Upper lobe of left lung (tissue), 6 donors: ENCODE data around the gene ZNF524. TPM values are rescaled to one million over a fixed set of nuclear protein-coding genes. Genes with fewer than 3 reads are reported as not detected.
"Not testable (repeated sequence)": the region's sequence is repeated elsewhere in the genome, so short reads cannot be mapped to it uniquely, and the experiment has no call there.

Experiments used
- ATAC-seq, 2 donors: fragments of 200-7000 bp; cut with Tn5 transposase; one replicate each; pipeline ENCODE4 v1.9.1; 2022; ENCODE audit warnings: mild to moderate bottlenecking in 2 of 2, moderate library complexity in 2 of 2; ENCODE audit not compliant: low FRiP score in 2 of 2
- DNase-seq, 2 donors: peaks; one replicate each; pipeline ENCODE4 v3.0.0-alpha.2; 2019 to 2020
- H3K27ac ChIP-seq, 4 donors: fragments of 200-600 bp; sonication (generic); one replicate each; pipeline ENCODE4 v1.5.1; 2016 to 2019
- H3K27me3 ChIP-seq, 4 donors: fragments of 200-600 bp; sonication (generic); one replicate each; pipeline ENCODE4 v1.5.1; 2017 to 2019
- H3K36me3 ChIP-seq, 4 donors: fragments of 200-600 bp; sonication (generic); one replicate each; pipeline ENCODE4 v1.5.1; 2016 to 2019
- H3K4me1 ChIP-seq, 4 donors: fragments of 200-600 bp; sonication (generic); one replicate each; pipeline ENCODE4 v1.5.1; 2018 to 2019
- H3K4me3 ChIP-seq, 4 donors: fragments of 200-600 bp; sonication (generic); one replicate each; pipeline ENCODE4 v1.5.1; 2017 to 2019; ENCODE audit warnings: mild to moderate bottlenecking in 2 of 4, moderate library complexity in 1 of 4
- H3K9me3 ChIP-seq, 4 donors: fragments of 200-600 bp; sonication (generic); one replicate each; pipeline ENCODE4 v1.5.1; 2018 to 2019
- EP300 ChIP-seq, 4 donors: sonication (generic); formaldehyde crosslinking; IDR thresholded peaks; one replicate each; pipeline ENCODE4 v1.5.1; 2017; ENCODE audit warnings: antibody characterized with exemption in 4 of 4, control low read depth in 2 of 4
- POLR2A ChIP-seq, 4 donors: fragments of 450-650 bp; IDR thresholded peaks; one replicate each; pipeline ENCODE4 v1.5.1; 2016 to 2017; ENCODE audit warnings: antibody characterized with exemption in 4 of 4, mild to moderate bottlenecking in 2 of 4
- POLR2AphosphoS5 ChIP-seq, 2 donors: sonication (generic); formaldehyde crosslinking; IDR thresholded peaks; one replicate each; pipeline ENCODE4 v1.5.1; 2017; ENCODE audit warnings: antibody characterized with exemption in 2 of 2
- WGBS, 2 donors: methylation state at CpG; one replicate each; pipeline ENCODE4 v1.1.5; 2017 to 2018; 5-methylcytosine and 5-hydroxymethylcytosine counted together
- total RNA-seq, 6 donors: library from RNA; depleted of rRNA in 4 of 6; stranded (reverse); fragments of >200 nt in 4 of 6; gene quantifications; one replicate each; pipeline versions ENCODE4 v1.1.0 to v1.2.1, GENCODE V29; 2016 to 2021
- TF ChIP-seq, protein P1 (sequence below), 6 experiments: fragments of 450-650 bp in 4 of 6; fragments of 200-600 bp in 2 of 6; sonication (generic) in 2 of 6; IDR thresholded peaks; one replicate each; pipeline ENCODE4 v1.5.1; 2016 to 2019; ENCODE audit warnings: antibody characterized with exemption in 6 of 6
- donor health status: DM: no; HTN: no; CAD: no; lungs with moderate emphysema.
- donor health status: DM: no; HTN: yes; CAD: no; lungs with severe emphysema.

ZNF524 gene
- total RNA-seq, 6 donors from 2014 or later: 19.9 to 58.7 (median 34.9) TPM

DNA sequence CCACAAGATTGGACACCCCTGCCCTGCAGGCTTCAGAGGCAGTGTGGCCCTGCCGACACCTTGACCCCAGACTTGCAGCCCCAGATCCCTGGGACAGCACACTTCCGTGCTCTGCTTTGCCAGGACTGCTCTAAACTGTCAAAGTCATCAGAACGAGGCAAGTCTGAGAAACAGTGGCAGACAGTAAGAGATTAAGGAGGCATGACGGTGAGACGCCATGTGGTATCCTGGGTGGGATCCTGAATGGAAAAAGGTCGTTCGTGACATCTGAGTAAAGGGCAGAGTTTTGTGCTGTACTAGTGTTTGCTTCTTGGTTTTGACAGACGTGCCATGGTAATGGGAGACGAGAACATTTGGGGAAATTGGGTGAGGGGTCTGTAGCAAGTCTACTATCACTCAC lies 33.3 kb upstream of the ZNF524 start:
- Histone ChIP-seq H3K27ac (no peak overlapping the region), H3K36me3 (no peaks in the 10 kb centered on the region), H3K9me3 (no peaks in the 10 kb centered on the region), H3K4me3 (no peak overlapping the region), H3K27me3 (no peaks in the 10 kb centered on the region), H3K4me1 (no peaks in the 10 kb centered on the region)
- DNase-seq (no peak), ATAC-seq (no peak)
- TF ChIP-seq EP300 (IDR thresholded peaks at IDR 0.05) (no peak), POLR2AphosphoS5 (IDR thresholded peaks at IDR 0.05) (no peak), POLR2A (IDR thresholded peaks at IDR 0.05) (no peak)
- TF ChIP-seq, protein P1, sequence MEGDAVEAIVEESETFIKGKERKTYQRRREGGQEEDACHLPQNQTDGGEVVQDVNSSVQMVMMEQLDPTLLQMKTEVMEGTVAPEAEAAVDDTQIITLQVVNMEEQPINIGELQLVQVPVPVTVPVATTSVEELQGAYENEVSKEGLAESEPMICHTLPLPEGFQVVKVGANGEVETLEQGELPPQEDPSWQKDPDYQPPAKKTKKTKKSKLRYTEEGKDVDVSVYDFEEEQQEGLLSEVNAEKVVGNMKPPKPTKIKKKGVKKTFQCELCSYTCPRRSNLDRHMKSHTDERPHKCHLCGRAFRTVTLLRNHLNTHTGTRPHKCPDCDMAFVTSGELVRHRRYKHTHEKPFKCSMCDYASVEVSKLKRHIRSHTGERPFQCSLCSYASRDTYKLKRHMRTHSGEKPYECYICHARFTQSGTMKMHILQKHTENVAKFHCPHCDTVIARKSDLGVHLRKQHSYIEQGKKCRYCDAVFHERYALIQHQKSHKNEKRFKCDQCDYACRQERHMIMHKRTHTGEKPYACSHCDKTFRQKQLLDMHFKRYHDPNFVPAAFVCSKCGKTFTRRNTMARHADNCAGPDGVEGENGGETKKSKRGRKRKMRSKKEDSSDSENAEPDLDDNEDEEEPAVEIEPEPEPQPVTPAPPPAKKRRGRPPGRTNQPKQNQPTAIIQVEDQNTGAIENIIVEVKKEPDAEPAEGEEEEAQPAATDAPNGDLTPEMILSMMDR (IDR thresholded peaks at IDR 0.05): no peak
- WGBS, 2 donors: 52 to 55% methylated on average over 9 of the region's 9 CpGs

DNA sequence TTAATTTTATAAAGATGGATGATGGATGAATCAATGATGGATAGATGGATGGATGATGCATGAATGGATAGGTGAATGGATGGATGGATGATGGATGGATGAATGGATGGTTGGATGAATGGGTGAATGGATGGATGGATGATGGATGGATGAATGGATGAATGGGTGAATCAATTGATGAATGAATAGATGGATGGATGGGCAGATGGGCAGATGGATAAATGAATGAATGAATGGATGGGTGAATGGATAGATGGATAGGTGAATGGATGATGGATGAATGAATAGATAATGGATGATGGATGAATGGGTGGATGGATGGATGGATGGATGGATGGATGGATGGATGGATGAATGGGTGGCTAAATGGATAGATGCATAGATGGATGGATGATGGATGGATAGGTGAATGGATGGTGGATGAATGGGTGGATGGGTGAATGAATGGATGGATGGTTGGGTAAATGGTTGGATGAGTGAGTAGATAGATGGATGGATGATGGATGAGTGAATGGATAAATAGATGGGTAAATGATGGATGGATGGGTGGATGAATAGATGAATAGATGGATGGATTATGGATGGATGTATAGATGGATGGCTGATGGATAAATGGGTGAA lies 32.3 kb upstream of the ZNF524 start:
- DNase-seq (no peak), ATAC-seq (no peak)
- no peaks in the 10 kb centered on the region for H3K36me3 ChIP-seq
- H3K4me3 ChIP-seq: no peak overlapping the region
- H3K27ac ChIP-seq: no peak overlapping the region
- no peaks in the 10 kb centered on the region for H3K9me3 ChIP-seq
- no peaks in the 10 kb centered on the region for H3K4me1 ChIP-seq
- no peaks in the 10 kb centered on the region for H3K27me3 ChIP-seq
- no peak for TF ChIP-seq POLR2A (IDR thresholded peaks at IDR 0.05)
- TF ChIP-seq POLR2AphosphoS5 (IDR thresholded peaks at IDR 0.05): no peak
- TF ChIP-seq EP300 (IDR thresholded peaks at IDR 0.05): no peak
- TF ChIP-seq, protein P1 (IDR thresholded peaks at IDR 0.05): no peak

DNA sequence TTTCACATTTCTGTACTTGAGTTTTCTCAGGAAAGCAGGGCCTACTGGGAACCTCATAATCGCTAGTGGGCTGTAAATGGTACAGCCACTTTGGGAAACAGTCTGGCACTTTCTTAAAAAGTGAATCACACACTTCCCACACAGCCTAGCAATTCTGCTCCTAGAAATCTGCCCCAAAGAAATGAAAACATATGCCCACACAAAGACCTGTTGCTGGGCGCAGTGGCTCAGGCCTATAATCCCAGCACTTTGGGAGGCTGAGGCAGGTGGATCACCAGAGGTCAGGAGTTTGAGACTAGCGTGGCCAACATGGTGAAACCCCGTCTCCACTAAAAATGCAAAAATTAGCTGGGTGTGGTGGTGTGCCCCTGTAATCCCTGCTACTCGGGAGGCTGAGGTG lies 30.6 kb upstream of the ZNF524 start:
- H3K36me3 ChIP-seq, H3K9me3 ChIP-seq, H3K27ac ChIP-seq, H3K27me3 ChIP-seq, H3K4me3 ChIP-seq, H3K4me1 ChIP-seq, DNase-seq, ATAC-seq: not testable (repeated sequence)
- 85 to 88% methylated on average over 4 to 5 of the region's 5 CpGs for WGBS, 2 donors

DNA sequence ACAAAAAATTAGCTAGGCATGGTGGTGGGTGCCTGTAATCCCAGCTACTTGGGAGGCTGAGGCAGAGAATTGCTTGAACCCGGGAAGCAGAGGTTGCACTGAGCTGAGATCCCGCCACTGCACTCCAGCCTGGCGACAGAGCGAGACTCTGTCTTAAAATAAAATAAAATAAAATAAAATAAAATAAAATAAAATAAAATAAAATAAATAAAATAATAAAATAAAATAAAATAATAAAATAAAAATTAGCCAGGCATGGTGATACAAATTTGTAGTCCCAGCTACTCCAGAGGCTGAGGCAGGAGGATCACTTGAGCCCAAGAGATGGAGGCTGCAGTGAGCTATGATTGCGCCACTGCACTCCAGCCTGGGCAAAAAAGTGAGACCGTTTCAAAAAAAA lies 26.2 kb upstream of the ZNF524 start:
- not testable (repeated sequence) for ATAC-seq, H3K27me3 ChIP-seq, H3K4me1 ChIP-seq, H3K4me3 ChIP-seq, H3K9me3 ChIP-seq, DNase-seq, H3K27ac ChIP-seq
- peaks cover 3 to 22% (median 16%) of the 10 kb centered on the region in 4 donors for H3K36me3 ChIP-seq
- 80 to 92% methylated on average over 6 of the region's 6 CpGs for WGBS, 2 donors

DNA sequence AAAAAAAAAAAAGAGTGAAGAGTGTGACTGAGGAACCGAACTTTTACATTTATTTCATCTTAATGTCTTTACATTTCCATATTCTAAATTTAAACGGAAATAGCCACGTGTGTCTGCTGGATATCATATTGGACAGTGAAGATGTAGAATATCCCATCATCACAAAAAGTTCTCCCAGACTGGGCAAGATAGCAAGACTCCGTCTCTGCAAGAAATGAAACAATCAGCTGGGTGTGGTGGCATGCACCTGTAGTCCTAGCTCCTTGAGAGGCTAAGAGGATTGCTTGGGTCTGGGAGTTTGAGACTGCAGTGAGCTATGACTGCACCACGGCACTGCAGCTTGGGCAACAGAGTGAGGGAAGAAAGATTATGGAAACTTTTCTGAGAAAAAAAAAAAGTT lies 23.3 kb upstream of the ZNF524 start:
- WGBS, 2 donors: 88 to 94% methylated on average over 5 of the region's 5 CpGs

More for the DNA sequence above, 23.3 kb upstream of the ZNF524 start:
- no peak for TF ChIP-seq POLR2A (IDR thresholded peaks at IDR 0.05)
- no peak for TF ChIP-seq EP300 (IDR thresholded peaks at IDR 0.05)
- TF ChIP-seq, protein P1 (IDR thresholded peaks at IDR 0.05): no peak
- TF ChIP-seq POLR2AphosphoS5 (IDR thresholded peaks at IDR 0.05): no peak
- Histone ChIP-seq H3K27me3 (no peaks in the 10 kb centered on the region), H3K4me1 (peaks cover 8 to 23% (median 13%) of the 10 kb centered on the region in 4 donors), H3K36me3 (peaks cover 3 to 27% (median 17%) of the 10 kb centered on the region in 4 donors), H3K9me3 (no peaks in the 10 kb centered on the region), H3K27ac (no peak overlapping the region), H3K4me3 (no peak overlapping the region)
- DNase-seq (no peak), ATAC-seq (no peak)
